GM12878 (cell line): Measurements from ENCODE around the gene EIF2S2.
"Not testable (repeated sequence)": the region's sequence is repeated elsewhere in the genome, so short reads cannot be mapped to it uniquely, and the experiment has no call there.

Source experiments
- CTCF ChIP-seq, 3 experiments: IDR thresholded peaks in 2 of 3; conservative IDR thresholded peaks in 1 of 3; 2 replicates each; pipeline ENCODE4 v1.5.1; 2011; ENCODE audit warnings: low read depth in 3 of 3, low read length in 3 of 3, mild to moderate bottlenecking in 3 of 3, control low read depth in 2 of 3, moderate library complexity in 2 of 3, inconsistent platforms in 1 of 3, mixed read lengths in 1 of 3; ENCODE audit not compliant: control insufficient read depth in 2 of 3, insufficient read depth in 1 of 3; ENCODE audit errors: extremely low read depth in 1 of 3
- FOS ChIP-seq: IDR thresholded peaks from 3 replicates; pipeline ENCODE4 v1.6.1; 2011; ENCODE audit warnings: borderline replicate concordance; ENCODE audit not compliant: insufficient read length; ENCODE audit errors: extremely low read depth
- FOXK2 ChIP-seq: fragments of 450-650 bp; IDR thresholded peaks from 2 replicates; pipeline ENCODE4 v1.6.1; 2017; ENCODE audit warnings: mild to moderate bottlenecking, moderate library complexity
- NFYB ChIP-seq: IDR thresholded peaks from 2 replicates; pipeline ENCODE4 v1.6.1; 2011; ENCODE audit warnings: low read depth, mild to moderate bottlenecking, low read length, improper control_type of control experiment, moderate library complexity; ENCODE audit not compliant: insufficient read depth
- PAX8 ChIP-seq: fragments of 450-650 bp; IDR thresholded peaks from 2 replicates; pipeline ENCODE4 v1.6.1; 2017; ENCODE audit warnings: mild to moderate bottlenecking, moderate library complexity
- SREBF2 ChIP-seq: IDR thresholded peaks from 2 replicates; pipeline ENCODE4 v1.6.1; 2012; ENCODE audit warnings: mild to moderate bottlenecking, low read length

GRCh38 chr20:34133365-34133860 is 21.4 kb upstream of the EIF2S2 start:
- not testable (repeated sequence) for TF ChIP-seq SREBF2; NFYB; PAX8; FOS; FOXK2; CTCF (IDR thresholded peaks at IDR 0.05 in 2 of 3, conservative IDR thresholded peaks at IDR 0.05 in 1 of 3; ENCODE audit: control insufficient read depth in 2 of 3, extremely low read depth in 1 of 3, insufficient read depth in 1 of 3, low read depth in 3 of 3, low read length in 3 of 3)
